Stimulated activated CD8-positive, alpha-beta memory T cell treated with anti-CD3 and anti-CD28 coated beads, Interleukin-7, amount 100 ng/mL, for 1 hour (primary cell): ENCODE data around the gene OTOF.
"Not testable (repeated sequence)": the region's sequence is repeated elsewhere in the genome, so short reads cannot be mapped to it uniquely, and the experiment has no call there.

Source experiments
- DNase-seq, 2 donors: peaks; one replicate each; pipeline ENCODE4 v3.0.0-alpha.2; 2020; ENCODE audit warnings: low read depth in 2 of 2

The OTOF gene

GRCh38 chr2:26479789-26480565 lies 2.1 kb upstream of the OTOF start:
- DNase-seq: no peak

- DNase-seq: no peak
Measured at GRCh38 chr2:26479131-26479788, 1.3 kb upstream of the OTOF start.

GRCh38 chr2:26478366-26478765 lies 442 bp upstream of the OTOF start:
- DNase-seq: no peak

GRCh38 chr2:26477126-26477910 lies 606 bp downstream of the OTOF start:
- DNase-seq: no peak

GRCh38 chr2:26475832-26476501 lies 2.0 kb downstream of the OTOF start:
- no peak for DNase-seq

- no peak for DNase-seq
Measured at GRCh38 chr2:26475037-26475436, 2.9 kb downstream of the OTOF start.

GRCh38 chr2:26474261-26474785 lies 3.6 kb downstream of the OTOF start:
- no peak for DNase-seq

- DNase-seq: no peak
Measured at GRCh38 chr2:26473796-26474195, 4.1 kb downstream of the OTOF start.

GRCh38 chr2:26472821-26473655 lies 4.9 kb downstream of the OTOF start:
- DNase-seq: no peak

GRCh38 chr2:26471766-26472706 lies 5.9 kb downstream of the OTOF start:
- no peak for DNase-seq

GRCh38 chr2:26471289-26471688 lies 6.6 kb downstream of the OTOF start:
- no peak for DNase-seq

- DNase-seq: no peak
Measured at GRCh38 chr2:26470601-26471260, 7.2 kb downstream of the OTOF start.

GRCh38 chr2:26469955-26470354 lies 8.0 kb downstream of the OTOF start:
- no peak for DNase-seq

GRCh38 chr2:26469092-26469710 lies 8.7 kb downstream of the OTOF start:
- peak in 1 of 2 donors; percentile 7 for DNase-seq

GRCh38 chr2:26468544-26468943 lies 9.4 kb downstream of the OTOF start:
- DNase-seq: not testable (repeated sequence)

- DNase-seq: no peak
Measured at GRCh38 chr2:26466662-26467310, 11.1 kb downstream of the OTOF start.

- DNase-seq: no peak
Measured at GRCh38 chr2:26465981-26466471, 11.9 kb downstream of the OTOF start.
